MM.1S (cell line): ENCODE data around the gene PIEZO1.

ENCODE experiments used
- DNase-seq: peaks from one replicate; pipeline ENCODE4 v3.0.0-alpha.2; 2015
- H2AFZ ChIP-seq: fragments of 300-600 bp; sonication (generic); 2 replicates; pipeline ENCODE4 v1.6.0; 2016; ENCODE audit warnings: antibody characterized with exemption, low read length
- H3F3A ChIP-seq: fragments of 300-600 bp; sonication (generic); 2 replicates; pipeline ENCODE4 v1.6.1; 2016; ENCODE audit warnings: mild to moderate bottlenecking, antibody characterized with exemption, low read length, moderate library complexity, mixed read lengths; ENCODE audit not compliant: insufficient read depth
- H3K27ac ChIP-seq: fragments of 300-600 bp; sonication (generic); 2 replicates; pipeline ENCODE4 v1.5.1; 2016; ENCODE audit warnings: mild to moderate bottlenecking, low read length
- H3K27me3 ChIP-seq: fragments of 300-600 bp; sonication (generic); replicated peaks from 2 replicates; pipeline ENCODE4 v1.6.0; 2016; ENCODE audit warnings: low read length; ENCODE audit not compliant: insufficient read depth
- H3K36me3 ChIP-seq: fragments of 300-600 bp; sonication (generic); replicated peaks from 2 replicates; pipeline ENCODE4 v1.6.1; 2016; ENCODE audit warnings: mild to moderate bottlenecking, low read length, mixed read lengths; ENCODE audit not compliant: insufficient read depth
- H3K4me1 ChIP-seq: fragments of 300-600 bp; sonication (generic); 2 replicates; pipeline ENCODE4 v1.6.1; 2016; ENCODE audit warnings: low read length, mixed read lengths
- H3K4me2 ChIP-seq: fragments of 300-600 bp; sonication (generic); 2 replicates; pipeline ENCODE4 v1.6.0; 2016; ENCODE audit warnings: low read depth, low read length
- H3K4me3 ChIP-seq: fragments of 300-600 bp; sonication (generic); 2 replicates; pipeline ENCODE4 v1.5.1; 2016; ENCODE audit warnings: low read length, mixed read lengths
- H3K79me2 ChIP-seq: fragments of 300-600 bp; sonication (generic); 2 replicates; pipeline ENCODE4 v1.6.1; 2016; ENCODE audit warnings: mixed run types, low read length, mixed read lengths
- H3K9ac ChIP-seq: fragments of 300-600 bp; sonication (generic); 2 replicates; pipeline ENCODE4 v1.6.1; 2016; ENCODE audit warnings: low read length, mixed read lengths
- H3K9me2 ChIP-seq: fragments of 300-600 bp; sonication (generic); replicated peaks from 2 replicates; pipeline ENCODE4 v1.6.1; 2016; ENCODE audit warnings: mild to moderate bottlenecking, low read length, mixed read lengths; ENCODE audit not compliant: insufficient read depth
- H3K9me3 ChIP-seq: fragments of 300-600 bp; sonication (generic); replicated peaks from 2 replicates; pipeline ENCODE4 v1.6.1; 2016; ENCODE audit warnings: mild to moderate bottlenecking, low read length, mixed read lengths; ENCODE audit not compliant: insufficient read depth
- H4K20me1 ChIP-seq: fragments of 300-600 bp; sonication (generic); 2 replicates; pipeline ENCODE4 v1.6.1; 2016; ENCODE audit warnings: mild to moderate bottlenecking, low read length, moderate library complexity, mixed read lengths; ENCODE audit not compliant: insufficient read depth
- CTCF ChIP-seq: fragments of 300-600 bp; sonication (generic); IDR thresholded peaks from 2 replicates; pipeline ENCODE4 v1.5.1; 2016; ENCODE audit warnings: antibody characterized with exemption, low read length, mixed read lengths
- EZH2 ChIP-seq: fragments of 300-600 bp; sonication (generic); optimal IDR thresholded peaks from 2 replicates; pipeline ENCODE3; 2017; ENCODE audit warnings: low read depth, mild to moderate bottlenecking, antibody characterized with exemption, low read length, mixed read lengths
- EZH2phosphoT487 ChIP-seq: fragments of 300-600 bp; sonication (generic); IDR thresholded peaks from 2 replicates; pipeline ENCODE4 v1.6.1; 2018; ENCODE audit warnings: antibody characterized with exemption, low read length

The PIEZO1 gene

DNA sequence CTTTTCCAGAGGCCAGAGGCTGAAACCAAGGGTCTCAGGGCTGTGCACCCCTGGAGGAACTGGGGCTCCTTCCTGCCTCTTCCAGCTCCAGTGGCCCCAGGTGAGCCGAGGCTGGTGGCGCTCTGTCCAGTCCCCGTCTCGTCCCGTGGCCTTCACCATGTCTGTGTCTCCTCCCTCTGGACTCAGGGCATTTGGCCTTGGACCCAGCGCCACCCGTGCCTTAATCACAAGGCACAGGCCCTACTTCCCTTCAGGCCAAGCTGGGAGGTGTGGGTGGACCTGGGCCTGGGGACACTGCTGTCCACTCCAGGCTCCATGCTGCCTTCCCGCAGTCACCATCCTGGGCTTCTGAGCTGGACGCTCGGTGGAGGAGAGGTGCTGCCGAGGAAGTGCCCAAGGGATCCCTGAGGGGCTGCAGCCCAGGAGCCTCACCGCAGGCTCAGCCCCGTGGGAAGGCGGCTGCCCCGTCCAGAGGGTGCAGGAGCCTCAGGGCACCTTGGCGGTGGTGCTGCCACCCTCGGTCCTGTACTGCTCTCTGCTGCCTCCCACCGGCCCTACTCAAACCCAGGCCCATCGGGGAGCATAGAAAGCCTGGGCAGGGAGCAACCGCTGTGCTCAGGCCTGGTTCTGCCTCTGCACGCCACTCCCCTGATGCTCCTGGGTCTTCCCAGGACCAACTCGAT is 36.3 kb upstream of the PIEZO1 start:
- H3K9ac ChIP-seq: no peak overlapping the region
- H3K36me3 ChIP-seq: no peaks in the 10 kb centered on the region
- H4K20me1 ChIP-seq: no peaks in the 10 kb centered on the region
- H3K79me2 ChIP-seq: no peaks in the 10 kb centered on the region
- no peak overlapping the region for H3K4me3 ChIP-seq
- H3K4me2 ChIP-seq: no peak overlapping the region
- H3K27ac ChIP-seq: no peak overlapping the region
- no peaks in the 10 kb centered on the region for H3K9me2 ChIP-seq
- no peak for DNase-seq
- no peaks in the 10 kb centered on the region for H3F3A ChIP-seq
- H3K4me1 ChIP-seq: no peaks in the 10 kb centered on the region
- no peak overlapping the region for H2AFZ ChIP-seq
- no peaks in the 10 kb centered on the region for H3K27me3 ChIP-seq
- TF ChIP-seq CTCF: peak; percentile 32
- TF ChIP-seq EZH2: no peak
- H3K9me3 ChIP-seq: no peaks in the 10 kb centered on the region

DNA sequence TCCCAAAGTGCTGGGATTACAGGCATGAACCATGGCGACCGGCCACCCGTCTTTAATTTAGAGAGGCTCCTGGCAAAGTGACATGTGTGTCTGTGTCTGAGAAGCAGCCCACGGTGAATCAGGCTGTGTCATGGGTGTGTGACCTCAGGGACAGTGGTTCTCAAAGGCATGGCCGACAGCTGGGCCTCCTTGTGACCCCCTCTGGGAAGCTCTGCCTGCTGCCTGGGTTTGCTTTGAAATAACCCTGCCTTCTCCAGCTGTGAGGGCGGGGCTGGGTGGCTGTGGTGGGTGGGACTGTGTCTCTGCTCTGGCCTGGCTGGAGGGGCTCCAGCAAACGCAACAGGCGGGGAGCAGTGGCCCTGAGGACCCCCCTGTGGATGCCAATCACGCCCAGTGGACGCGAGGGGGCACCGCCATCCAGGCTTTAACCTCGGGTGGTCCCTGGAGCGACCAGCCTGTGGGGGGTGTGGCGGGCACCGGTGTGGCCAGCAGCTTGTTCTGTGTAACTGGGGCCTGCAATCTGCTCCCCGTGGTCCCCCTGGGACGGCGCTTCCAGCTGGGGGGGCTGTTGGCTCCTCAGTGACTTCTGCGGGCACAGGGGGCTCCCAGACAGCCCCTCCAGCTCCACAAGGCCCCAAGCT is 35.5 kb upstream of the PIEZO1 start:
- no peak overlapping the region for H3K27ac ChIP-seq
- DNase-seq: no peak

DNA sequence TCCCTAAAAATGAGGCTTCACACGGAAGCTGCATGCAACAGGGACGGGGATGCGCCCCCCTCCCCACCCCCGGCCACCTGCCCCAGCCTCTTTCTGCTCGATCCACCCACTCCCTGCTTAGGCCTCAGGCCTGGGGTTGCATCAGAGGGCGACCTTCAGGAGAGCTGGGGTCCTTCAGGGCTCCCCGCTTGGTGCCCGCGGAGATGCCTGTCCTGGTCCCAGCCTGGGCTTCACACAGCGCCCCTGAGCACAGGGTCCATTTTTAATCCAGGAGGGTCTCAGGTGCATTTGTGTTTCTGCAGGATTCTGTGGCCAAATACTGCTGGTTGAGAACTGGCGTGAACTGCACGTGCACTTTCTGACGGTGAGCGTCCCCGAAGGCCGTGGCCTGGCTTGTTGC is 34.1 kb upstream of the PIEZO1 start:
- H3K27me3 ChIP-seq: 0 out of 2 replicates have a peak, but pooled peaks cover 4% of the 10 kb centered on the region
- TF ChIP-seq CTCF: no peak
- no peak for TF ChIP-seq EZH2phosphoT487
- no peak for TF ChIP-seq EZH2
- no peaks in the 10 kb centered on the region for H3K9me2 ChIP-seq
- no peak for DNase-seq
- H4K20me1 ChIP-seq: no peaks in the 10 kb centered on the region
- H3K9me3 ChIP-seq: no peaks in the 10 kb centered on the region
- H3K4me2 ChIP-seq: no peak overlapping the region
- no peak overlapping the region for H3K27ac ChIP-seq
- H3K36me3 ChIP-seq: no peaks in the 10 kb centered on the region
- no peaks in the 10 kb centered on the region for H3K79me2 ChIP-seq
- no peak overlapping the region for H3K9ac ChIP-seq
- no peak overlapping the region for H2AFZ ChIP-seq
- H3K4me3 ChIP-seq: no peak overlapping the region
- no peaks in the 10 kb centered on the region for H3F3A ChIP-seq
- H3K4me1 ChIP-seq: no peaks in the 10 kb centered on the region

More for the DNA sequence above, 35.5 kb upstream of the PIEZO1 start:
- Histone ChIP-seq H3K9me2 (no peaks in the 10 kb centered on the region), H3K4me3 (no peak overlapping the region), H4K20me1 (no peaks in the 10 kb centered on the region), H2AFZ (no peak overlapping the region), H3F3A (no peaks in the 10 kb centered on the region), H3K36me3 (no peaks in the 10 kb centered on the region), H3K9me3 (no peaks in the 10 kb centered on the region), H3K9ac (no peak overlapping the region), H3K4me2 (no peak overlapping the region), H3K79me2 (no peaks in the 10 kb centered on the region), H3K4me1 (no peaks in the 10 kb centered on the region), H3K27me3 (0 out of 2 replicates have a peak, but pooled peaks cover 1% of the 10 kb centered on the region)
- no peak for TF ChIP-seq CTCF
- TF ChIP-seq EZH2: no peak
- TF ChIP-seq EZH2phosphoT487: no peak
